Neutrophil (primary cell): ENCODE results near the gene POMC.

Experiments used
- H3K27ac ChIP-seq: fragments of 200-600 bp; sonication (generic); 2 replicates; pipeline ENCODE4 v1.5.1; 2016; ENCODE audit warnings: mild to moderate bottlenecking, moderate library complexity
- H3K27me3 ChIP-seq: fragments of 200-600 bp; sonication (generic); 2 replicates; pipeline ENCODE4 v1.6.0; 2016; ENCODE audit warnings: mild to moderate bottlenecking
- H3K36me3 ChIP-seq: fragments of 200-600 bp; sonication (generic); 2 replicates; pipeline ENCODE4 v1.5.1; 2017
- H3K4me1 ChIP-seq, 2 experiments: fragments of 200-600 bp in 1 of 2; sonication (generic) in 1 of 2; 1 replicate in 1 of 2; 2 replicates in 1 of 2; pipeline versions ENCODE4 v1.5.1 to v1.6.1; 2013 to 2016; ENCODE audit warnings: low read depth in 1 of 2, low read length in 1 of 2, mild to moderate bottlenecking in 1 of 2, moderate library complexity in 1 of 2; ENCODE audit not compliant: control insufficient read depth in 1 of 2, insufficient read depth in 1 of 2
- H3K4me3 ChIP-seq, 2 experiments: fragments of 200-600 bp in 1 of 2; sonication (generic) in 1 of 2; 1 replicate in 1 of 2; 2 replicates in 1 of 2; pipeline ENCODE4 v1.5.1; 2013 to 2016; ENCODE audit warnings: low read depth in 1 of 2, low read length in 1 of 2, mild to moderate bottlenecking in 1 of 2, moderate library complexity in 1 of 2
- H3K9me3 ChIP-seq: fragments of 200-600 bp; sonication (generic); 2 replicates; pipeline ENCODE4 v1.5.1; 2016
- CTCF ChIP-seq: fragments of 200-600 bp; sonication (generic); IDR thresholded peaks from 2 replicates; pipeline ENCODE4 v1.5.1; 2016; ENCODE audit warnings: antibody characterized with exemption

The POMC gene

DNA sequence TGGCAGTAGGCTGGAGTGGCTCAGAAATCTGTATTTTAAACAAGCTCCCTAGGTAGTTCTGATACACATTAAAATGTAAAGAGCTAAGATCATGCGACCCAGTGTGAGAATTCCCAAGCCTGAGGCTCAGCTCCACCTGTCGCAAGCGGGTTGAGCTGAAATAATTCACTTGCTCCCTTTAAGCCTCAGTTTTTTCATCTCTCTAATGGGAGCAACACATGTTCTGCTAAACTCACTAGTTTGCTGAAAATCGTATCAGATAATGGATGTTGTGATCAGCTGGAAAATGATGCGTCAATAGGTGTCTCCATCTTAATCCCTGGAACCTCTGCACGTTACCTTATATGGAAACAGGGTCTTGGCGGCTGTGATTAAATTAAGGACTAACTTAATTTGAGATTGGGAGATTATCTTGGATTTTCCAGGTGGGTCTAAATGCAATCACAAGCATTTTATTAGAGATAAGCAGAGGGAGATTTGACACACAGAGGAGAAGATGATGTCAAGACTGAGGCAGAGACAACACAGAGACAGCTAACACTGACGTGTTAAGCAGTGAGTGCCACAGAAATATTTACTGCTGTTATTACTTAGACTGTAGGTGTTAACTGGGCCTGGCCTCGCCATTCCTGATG, 53.0 kb downstream of the POMC start:
- Histone ChIP-seq H3K27me3 (no peaks in the 10 kb centered on the region), H3K9me3 (no peaks in the 10 kb centered on the region), H3K4me3 (no peak overlapping the region), H3K36me3 (no peaks in the 10 kb centered on the region), H3K4me1 (no peaks in the 10 kb centered on the region), H3K27ac (no peak overlapping the region)
- TF ChIP-seq CTCF = no peak

DNA sequence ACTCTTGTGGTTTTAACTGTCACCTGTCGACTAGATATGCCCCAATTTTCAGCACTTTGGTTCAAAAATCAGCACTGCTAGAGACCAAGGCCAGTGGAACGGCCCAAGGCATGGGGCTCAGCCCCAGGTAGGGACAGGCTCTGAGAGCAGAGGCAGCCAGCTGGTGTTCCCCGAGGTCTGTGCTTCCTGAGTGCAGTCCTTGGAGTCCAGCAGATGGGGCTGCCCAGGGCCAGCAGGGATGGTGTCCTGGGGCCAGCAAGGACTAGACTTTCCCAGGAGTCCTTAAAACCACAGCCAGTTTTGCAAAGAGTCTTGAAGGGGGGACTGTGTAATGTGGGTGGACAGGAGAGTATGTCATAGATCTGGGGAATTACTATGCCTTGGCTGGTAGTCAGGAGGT, 56.3 kb downstream of the POMC start:
- Histone ChIP-seq H3K9me3 (no peaks in the 10 kb centered on the region), H3K4me1 (no peaks in the 10 kb centered on the region), H3K27me3 (no peaks in the 10 kb centered on the region), H3K27ac (no peak overlapping the region), H3K4me3 (no peak overlapping the region), H3K36me3 (no peaks in the 10 kb centered on the region)
- no peak for TF ChIP-seq CTCF
